Spleen (tissue), 7 donors: ENCODE measurements around the gene SEMA3A.

Source experiments
- CTCF ChIP-seq, 11 experiments: fragments of 200-600 bp in 7 of 11; fragments of 450-650 bp in 4 of 11; sonication (generic) in 4 of 11; IDR thresholded peaks in 8 of 11; conservative IDR thresholded peaks in 3 of 11; 1 replicate in 7 of 11; 2 replicates in 4 of 11; pipeline versions ENCODE4 v1.4.0 to v1.8.0; 2016 to 2021; ENCODE audit warnings: antibody characterized with exemption in 11 of 11, inconsistent platforms in 4 of 11, mild to moderate bottlenecking in 1 of 11
- POLR2AphosphoS5 ChIP-seq, 3 donors: sonication (generic); formaldehyde crosslinking; IDR thresholded peaks; one replicate each; pipeline ENCODE4 v1.5.1; 2017; ENCODE audit warnings: antibody characterized with exemption in 3 of 3
- donor health status: DM: no; HTN: no; CAD: no; lungs with moderate emphysema.
- donor health status: DM: no; HTN: no; CAD: no.
- donor health status: DM: no; HTN: no; CAD: no.

- no peak for TF ChIP-seq POLR2AphosphoS5 (IDR thresholded peaks at IDR 0.05)
- TF ChIP-seq CTCF (IDR thresholded peaks at IDR 0.05 in 8 of 11, conservative IDR thresholded peaks at IDR 0.05 in 3 of 11), result no peak
Measured at GRCh38 chr7:84137812-84138211, 56.8 kb downstream of the SEMA3A start.
